Right lobe of liver (tissue), 4 donors: ENCODE results near the gene NRM.

Experiments used
- CTCF ChIP-seq, 4 donors: fragments of 200-600 bp in 3 of 4; fragments of 450-650 bp in 1 of 4; IDR thresholded peaks; one replicate each; pipeline versions ENCODE4 v1.5.1 to v1.8.0; 2016 to 2022; ENCODE audit warnings: antibody characterized with exemption in 4 of 4, mild to moderate bottlenecking in 2 of 4
- POLR2A ChIP-seq: fragments of 450-650 bp; IDR thresholded peaks from one replicate; pipeline ENCODE4 v1.6.1; 2017; ENCODE audit warnings: antibody characterized with exemption, mild to moderate bottlenecking
- donor health status: DM: no; HTN: no; CAD: no.
- donor health status: DM: no; HTN: no; CAD: no.
- donor health status: DM: no; HTN: yes; CAD: no.

GRCh38 chr6:30691208-30691847 is 544 bp upstream of the NRM start:
- TF ChIP-seq POLR2A (no peak), CTCF (IDR thresholded peaks at IDR 0.05) (no peak)
